HG03354 (cell line): Measurements from ENCODE around the gene ADGRG2.

Experiments
- ATAC-seq: cut with Tn5 transposase; IDR thresholded peaks from one replicate; pipeline ENCODE4 v1.9.1; 2021; ENCODE audit warnings: mild to moderate bottlenecking; ENCODE audit not compliant: unreplicated experiment, poor library complexity, severe bottlenecking

The ADGRG2 gene

DNA sequence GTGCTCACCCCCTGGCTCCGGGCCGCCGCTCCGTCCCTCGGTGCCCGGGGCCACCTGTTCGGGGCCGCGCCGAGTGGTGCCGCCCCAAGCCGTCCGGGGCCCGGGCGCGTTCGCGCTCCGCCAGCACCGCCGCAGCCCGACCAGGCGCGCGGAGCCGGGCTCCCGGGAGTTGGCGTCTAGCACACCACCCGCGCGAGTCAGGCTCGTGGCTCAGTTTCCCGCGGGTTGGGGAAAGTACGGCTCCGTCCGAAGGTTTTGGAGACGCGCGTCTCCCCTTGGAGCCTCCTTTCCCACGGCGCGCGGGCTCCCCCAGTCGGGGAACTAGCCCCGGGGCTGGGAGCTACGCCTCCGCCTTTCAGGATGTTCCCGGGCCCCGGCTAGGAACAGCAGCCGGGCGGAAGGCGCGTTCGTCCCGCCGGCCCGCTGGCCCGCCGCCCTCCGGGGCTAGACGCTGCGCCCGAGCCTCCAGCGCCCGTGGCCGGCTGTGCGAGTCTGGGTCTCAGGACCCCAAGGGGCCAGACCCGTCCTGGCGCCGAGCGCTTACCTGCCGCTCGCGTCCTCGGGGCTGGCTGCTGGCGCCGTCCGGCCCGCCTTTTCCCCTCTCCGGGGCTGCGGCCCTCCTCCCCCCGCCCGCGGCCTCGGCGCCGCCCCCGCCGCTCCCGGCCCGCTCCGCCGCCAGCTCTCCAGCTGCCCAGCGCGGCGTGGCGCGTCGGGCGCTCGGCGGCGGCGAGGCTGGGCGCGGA is at the start of gene ADGRG2:
TSS of gene ADGRG2 (minus strand) at position 571 of the 743 bp plus-strand sequence. CDS start 53,634 bp downstream, outside the sequence.
- ATAC-seq: no peak

- no peak for ATAC-seq
These were observed 46.3 kb upstream of the ADGRG2 start for GRCh38 chrX:19168609-19169008.

DNA sequence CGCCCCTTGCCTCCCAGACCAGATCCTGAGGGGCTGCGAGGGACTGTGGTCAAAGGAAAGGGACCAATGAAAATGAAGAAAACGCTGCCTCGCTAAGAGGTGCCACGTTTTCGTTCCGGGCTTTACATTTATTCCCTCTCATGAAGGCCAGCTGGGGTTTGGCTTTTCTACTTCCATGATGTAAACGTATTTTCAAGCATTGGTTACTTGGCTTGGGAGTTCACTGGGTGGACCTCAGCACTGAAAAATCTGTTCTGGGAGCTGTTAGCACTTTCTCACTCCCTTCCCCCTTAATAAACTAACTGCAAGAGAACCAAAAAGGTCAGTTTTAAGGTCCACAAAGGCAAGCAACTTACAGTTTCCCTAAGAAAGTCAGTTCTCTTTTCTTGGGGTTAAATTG is 40.6 kb upstream of the ADGRG2 start:
- ATAC-seq: no peak

DNA sequence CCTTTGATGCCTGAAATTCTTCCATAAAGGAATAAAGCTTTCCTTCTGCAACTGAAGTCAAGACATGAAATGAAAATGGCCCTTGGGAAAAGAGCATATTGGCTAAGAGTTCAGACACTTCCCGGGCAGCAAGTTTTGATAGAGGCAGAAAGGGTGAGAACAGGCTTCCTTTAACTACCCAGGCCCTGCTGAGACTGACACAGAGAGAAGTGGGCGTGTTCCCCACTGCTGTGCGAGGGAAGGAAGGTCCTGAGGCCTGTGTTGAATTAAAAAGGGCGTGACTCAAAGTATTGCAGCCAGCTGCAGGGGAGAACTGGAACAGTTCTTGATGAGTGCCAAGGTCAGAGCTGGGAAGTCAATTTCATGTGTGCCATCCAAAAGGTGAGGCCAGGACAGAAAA is 33.9 kb upstream of the ADGRG2 start:
- no peak for ATAC-seq

DNA sequence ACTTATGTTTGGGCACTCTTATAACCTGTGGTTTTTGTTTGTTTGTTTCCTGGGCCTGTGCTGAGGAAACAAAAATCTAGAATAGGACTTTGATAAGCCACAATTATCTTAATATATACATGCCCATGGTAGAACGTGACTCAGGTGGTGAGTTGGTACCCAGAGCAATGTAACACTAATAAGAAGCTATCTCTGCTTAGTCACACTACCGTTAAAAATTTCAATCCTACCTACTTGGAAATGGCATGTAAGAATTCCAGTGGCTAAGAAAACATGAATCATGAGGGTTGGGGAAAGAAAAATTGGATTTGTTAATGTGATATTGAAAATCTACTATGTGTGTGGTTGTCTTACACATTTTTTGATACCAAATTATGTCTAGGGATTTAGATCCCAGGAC is 30.5 kb upstream of the ADGRG2 start:
- ATAC-seq: no peak

DNA sequence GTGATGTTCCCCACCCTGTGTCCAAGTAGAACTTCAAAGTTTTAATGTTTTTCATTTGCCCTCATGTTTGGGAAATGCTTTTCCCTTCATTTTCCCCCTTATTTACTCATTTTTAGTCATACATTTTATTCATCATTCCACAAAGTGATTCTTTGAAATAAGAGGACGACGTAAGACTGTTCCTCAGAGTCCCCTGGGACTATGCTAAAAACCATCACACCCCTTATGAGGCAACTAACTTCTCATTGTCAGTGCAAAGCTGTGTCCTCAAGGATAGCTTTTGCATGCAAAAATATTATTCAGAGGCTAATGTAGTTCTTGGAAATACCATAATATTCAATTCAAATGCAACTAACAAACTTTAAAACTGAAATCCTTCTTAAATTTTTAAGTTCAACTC is 14.8 kb upstream of the ADGRG2 start:
- no peak for ATAC-seq

- no peak for ATAC-seq
These were observed 11.5 kb upstream of the ADGRG2 start for GRCh38 chrX:19133784-19134183.

DNA sequence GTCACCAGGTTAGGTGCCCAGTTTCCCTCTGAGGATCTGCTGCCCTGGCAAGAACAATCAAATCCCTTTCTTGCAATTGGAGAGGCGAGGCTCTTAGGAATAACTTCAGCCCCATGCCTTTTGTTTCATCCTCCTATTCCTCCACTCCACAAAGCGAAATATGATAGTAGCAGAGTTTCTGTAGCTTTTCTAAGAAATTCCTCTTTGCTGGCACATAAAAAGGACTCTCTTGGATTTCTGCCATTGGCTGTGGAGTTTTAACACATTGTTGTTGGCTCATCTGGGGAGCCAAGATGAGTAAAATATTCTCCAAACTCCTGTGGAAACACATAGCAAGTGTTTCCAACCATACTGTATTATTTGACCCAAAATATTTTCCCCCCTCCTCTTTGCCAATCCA is 11.0 kb upstream of the ADGRG2 start:
- no peak for ATAC-seq

DNA sequence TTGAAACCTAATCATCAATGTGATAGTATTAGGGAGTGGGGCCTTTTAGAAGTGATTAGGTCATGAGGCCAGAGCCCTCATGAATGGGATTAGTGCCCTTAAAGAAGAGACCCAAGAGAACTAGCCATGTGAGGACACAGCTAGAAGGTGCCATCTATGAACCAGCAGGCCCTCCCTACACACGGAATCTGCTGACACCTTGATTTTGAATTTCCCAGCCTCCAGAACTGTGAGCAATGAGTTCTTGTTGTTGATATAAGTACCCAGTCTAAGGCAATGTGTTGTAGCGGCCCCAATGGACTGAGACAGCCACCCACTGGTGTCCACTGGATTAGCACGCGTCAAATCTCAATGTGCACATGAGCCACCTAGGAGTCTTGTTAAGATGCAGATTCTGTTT is 8.4 kb upstream of the ADGRG2 start:
- ATAC-seq: no peak

GRCh38 chrX:19129694-19130093 is 7.4 kb upstream of the ADGRG2 start:
- no peak for ATAC-seq

GRCh38 chrX:19127649-19128168 is 5.4 kb upstream of the ADGRG2 start:
- ATAC-seq: no peak

DNA sequence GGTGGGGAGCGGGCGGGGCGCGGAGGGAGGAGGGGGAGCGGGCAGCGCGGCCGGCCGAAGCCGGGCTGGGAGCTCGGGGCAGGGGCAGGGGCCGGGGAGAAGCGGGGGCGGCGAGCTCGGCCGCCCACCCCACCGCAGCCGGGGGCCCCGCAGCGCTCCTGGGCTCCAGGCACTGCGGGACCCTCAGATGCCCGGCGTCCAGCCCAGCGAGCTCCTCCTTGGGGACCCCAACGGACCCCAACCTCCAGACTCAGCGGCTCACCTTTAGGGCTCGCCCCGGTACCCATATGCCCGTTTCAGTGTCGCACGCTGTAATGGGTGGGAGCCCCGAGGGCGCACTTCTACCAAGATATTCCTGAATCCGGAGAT is 357 bp upstream of the ADGRG2 start:
- ATAC-seq: no peak

- ATAC-seq: no peak
These were observed 802 bp downstream of the ADGRG2 start for GRCh38 chrX:19121466-19121865.

GRCh38 chrX:19110642-19111041 is 11.6 kb downstream of the ADGRG2 start:
- ATAC-seq: no peak

DNA sequence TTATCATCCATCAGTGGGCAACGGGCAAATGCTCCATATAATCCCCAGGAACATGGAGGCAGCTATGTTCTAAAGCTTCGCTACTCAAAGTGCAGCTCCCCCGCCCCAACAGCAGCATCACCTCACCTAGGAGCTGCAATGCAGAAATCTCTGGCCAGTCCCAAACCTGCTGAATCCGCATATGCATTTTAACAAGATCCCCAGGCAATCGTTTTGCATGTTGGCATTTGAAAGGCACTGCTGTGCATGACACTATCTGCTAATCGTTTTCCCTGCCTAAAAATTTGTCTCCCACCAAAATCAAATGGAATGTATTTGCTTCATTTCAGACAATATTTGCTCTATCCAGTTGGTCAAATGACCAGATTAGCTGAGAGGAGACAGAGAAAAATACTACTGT is 15.2 kb downstream of the ADGRG2 start:
- no peak for ATAC-seq

GRCh38 chrX:19100586-19100985 is 21.7 kb downstream of the ADGRG2 start:
- ATAC-seq: no peak

DNA sequence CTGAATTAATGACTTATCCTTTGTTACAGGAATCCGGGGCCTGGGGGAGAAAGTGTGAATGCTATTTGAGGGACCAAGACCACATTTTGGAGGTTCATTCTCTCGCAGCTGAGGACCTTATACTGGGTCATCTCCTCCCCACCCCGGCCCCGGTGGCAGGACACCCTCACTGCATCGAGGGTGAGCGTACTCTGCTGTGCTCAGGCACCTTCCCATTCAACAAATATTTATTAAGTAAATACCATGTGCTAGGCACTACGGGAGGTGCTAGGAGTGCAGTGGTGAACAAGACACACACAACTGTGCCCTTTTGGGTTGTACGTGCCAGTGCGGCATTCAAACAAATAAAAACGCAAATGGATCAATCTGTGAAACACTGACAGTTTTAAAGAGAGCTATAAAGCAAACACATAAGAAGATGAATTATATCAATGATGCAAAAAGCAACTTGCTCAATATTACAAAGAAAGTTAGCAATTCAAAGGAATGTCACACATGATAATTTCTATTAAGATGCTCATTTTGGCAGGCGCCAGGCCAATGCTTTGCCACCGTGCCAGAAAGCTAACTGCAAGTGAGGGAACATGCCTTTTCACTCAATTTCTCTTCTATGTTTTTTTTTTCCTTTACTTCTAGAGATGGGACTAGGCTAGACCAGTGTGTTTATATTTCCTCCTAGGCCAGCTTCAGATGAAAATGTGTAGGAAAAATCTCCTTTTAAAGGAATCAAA is 24.6 kb downstream of the ADGRG2 start:
- no peak for ATAC-seq

GRCh38 chrX:19096586-19096985 is 25.7 kb downstream of the ADGRG2 start:
- ATAC-seq: no peak

GRCh38 chrX:19094654-19095053 is 27.6 kb downstream of the ADGRG2 start:
- no peak for ATAC-seq

- no peak for ATAC-seq
These were observed 30.7 kb downstream of the ADGRG2 start for GRCh38 chrX:19091596-19091995.

- ATAC-seq: no peak
These were observed 32.7 kb downstream of the ADGRG2 start for GRCh38 chrX:19089555-19090040.
